CD4-positive, alpha-beta T cell treated with Interleukin-17A for 4 hours (primary cell): ENCODE data around the gene IL23R.

Experiments
- DNase-seq: peaks from one replicate; pipeline ENCODE4 v3.0.0-alpha.2; 2020; ENCODE audit warnings: mixed read lengths

IL23R gene

GRCh38 chr1:67307251-67308060, 141.2 kb downstream of the IL23R start, which contains the start of gene IL12RB2:
TSS of gene IL12RB2 (plus strand) at chr1:67307873. CDS start at chr1:67320369, 12,496 bp downstream.
- DNase-seq, result peak; percentile 36

- no peak for DNase-seq
These were observed 141.9 kb downstream of the IL23R start for GRCh38 chr1:67308136-67308535.
